Bronchial epithelial cell (primary cell): ENCODE measurements around the gene HYAL2. TPM values are rescaled to one million over a fixed set of nuclear protein-coding genes. Genes with fewer than 3 reads are reported as not detected.
A peak's percentile ranks its signal among the peaks of the same experiment; 100 is the strongest.

ENCODE experiments used
- DNase-seq: peaks from one replicate; pipeline ENCODE4 v3.0.0-alpha.2; 2010; ENCODE audit warnings: low read depth
- FAIRE-seq: peaks from 2 replicates; lab custom pipeline; 2011; peaks lifted over from hg19 to GRCh38; lab: Jason Lieb, UNC
- H3K27me3 ChIP-seq: 2 replicates; pipeline ENCODE4 v1.5.1; 2011; ENCODE audit warnings: low read length; ENCODE audit not compliant: control insufficient read depth, insufficient read depth
- H3K36me3 ChIP-seq: 2 replicates; pipeline ENCODE4 v1.5.1; 2011; ENCODE audit warnings: low read length; ENCODE audit not compliant: control insufficient read depth, insufficient read depth
- H3K4me3 ChIP-seq: 2 replicates; pipeline ENCODE4 v1.5.1; 2011; ENCODE audit warnings: mild to moderate bottlenecking, low read depth, low read length, control low read depth
- CTCF ChIP-seq: IDR thresholded peaks from 2 replicates; pipeline ENCODE4 v1.5.1; 2011; ENCODE audit warnings: mild to moderate bottlenecking, moderate library complexity, low read length, control low read depth, inconsistent platforms; ENCODE audit not compliant: insufficient read depth, severe bottlenecking
- total RNA-seq: library from RNA; depleted of rRNA; stranded (reverse); fragments of >200 nt; gene quantifications from 2 replicates; pipeline ENCODE4 v1.2.1, GENCODE V29; 2014

Gene HYAL2
- total RNA-seq, 1 donor from 2014 or later, result 55.0 TPM

- DNase-seq (no peak), FAIRE-seq (no peak)
- Histone ChIP-seq H3K4me3 (no peak overlapping the region), H3K36me3 (no peaks in the 10 kb centered on the region), H3K27me3 (no peaks in the 10 kb centered on the region)
- TF ChIP-seq CTCF, result no peak
Observed at GRCh38 chr3:50341537-50341936, 19.0 kb upstream of the HYAL2 start.

GRCh38 chr3:50340448-50341329 lies 18.1 kb upstream of the HYAL2 start, which contains the start of gene RASSF1:
Gene RASSF1, minus strand, starts transcription at chr3:50340836. Its CDS starts 31 bp downstream, at chr3:50340805.
- FAIRE-seq, result no peak
- Histone ChIP-seq H3K4me3 (peak within 1 kb of the TSS; percentile 44), H3K27me3 (no peaks in the 10 kb centered on the region), H3K36me3 (no peaks in the 10 kb centered on the region)
- no peak for TF ChIP-seq CTCF
- peak; percentile 42 for DNase-seq

- H3K27me3 ChIP-seq, result no peaks in the 10 kb centered on the region
- peak overlapping the region; percentile 44 for H3K4me3 ChIP-seq
- FAIRE-seq, result no peak
- DNase-seq, result no peak
- no peak for TF ChIP-seq CTCF
- no peaks in the 10 kb centered on the region for H3K36me3 ChIP-seq
Observed at GRCh38 chr3:50340147-50340447, 17.6 kb upstream of the HYAL2 start.

DNA sequence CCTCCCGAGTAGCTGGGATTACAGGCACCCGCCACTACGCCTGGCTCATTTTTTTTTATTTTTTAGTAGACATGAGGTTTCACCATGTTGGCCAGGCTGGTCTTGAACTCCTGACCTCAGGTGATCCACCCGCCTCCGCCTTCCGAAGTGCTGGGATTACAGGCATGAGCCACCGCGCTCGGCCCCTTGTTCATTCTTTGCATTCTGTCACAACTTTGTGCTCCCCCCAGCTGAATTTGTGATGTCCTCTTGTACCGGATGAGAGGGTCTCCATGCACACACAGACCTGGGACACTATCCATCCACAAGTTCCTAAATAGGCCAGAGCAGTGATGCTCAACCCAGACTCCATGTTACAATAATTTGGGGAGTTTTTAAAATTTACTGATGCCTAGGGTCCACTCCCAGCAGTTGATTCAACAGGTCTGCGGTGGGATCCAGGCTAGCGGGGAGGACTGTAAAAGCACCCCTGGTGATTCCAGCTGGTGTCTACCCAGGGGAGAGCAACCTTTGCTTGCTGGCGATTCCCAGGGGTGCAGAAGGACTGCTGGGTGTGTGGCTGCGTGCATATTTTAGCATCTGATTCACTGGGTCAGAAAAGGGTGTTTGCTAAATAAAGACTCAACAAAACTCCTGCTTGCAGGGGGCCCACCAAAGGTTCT lies 17.1 kb upstream of the HYAL2 start:
- no peak for TF ChIP-seq CTCF
- FAIRE-seq (no peak), DNase-seq (no peak)
- H3K27me3 ChIP-seq, result no peaks in the 10 kb centered on the region
- no peaks in the 10 kb centered on the region for H3K36me3 ChIP-seq
- H3K4me3 ChIP-seq, result peak overlapping the region; percentile 44

DNA sequence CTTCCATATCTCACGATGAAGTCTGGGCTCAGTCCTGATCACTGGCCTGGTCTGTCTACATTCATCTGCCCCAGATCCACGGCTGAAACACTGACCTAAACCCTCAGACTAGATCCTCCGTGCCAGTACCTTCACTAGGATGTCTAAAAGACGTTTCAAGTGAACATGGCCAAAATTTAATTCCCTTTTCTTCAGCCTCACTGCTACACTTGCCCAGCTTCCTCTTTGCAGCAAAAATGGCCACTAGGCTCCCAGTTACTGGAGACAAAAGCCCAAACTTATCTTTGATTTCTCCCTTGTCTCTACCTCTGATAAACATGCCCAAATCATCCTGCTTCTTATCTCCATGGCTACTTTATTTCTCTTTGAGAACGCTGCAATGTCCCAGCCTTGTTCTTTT lies 16.4 kb upstream of the HYAL2 start:
- no peaks in the 10 kb centered on the region for H3K27me3 ChIP-seq
- no peak overlapping the region for H3K4me3 ChIP-seq
- peak; percentile 36 for FAIRE-seq
- no peak for TF ChIP-seq CTCF
- DNase-seq, result no peak
- no peaks in the 10 kb centered on the region for H3K36me3 ChIP-seq
